ENCODE data around the gene CCR5. TPM values are rescaled to one million over a fixed set of nuclear protein-coding genes. Genes with fewer than 3 reads are reported as not detected.

The CCR5 gene
- total RNA-seq, 1 donor from 2014 or later = not detected

DNA sequence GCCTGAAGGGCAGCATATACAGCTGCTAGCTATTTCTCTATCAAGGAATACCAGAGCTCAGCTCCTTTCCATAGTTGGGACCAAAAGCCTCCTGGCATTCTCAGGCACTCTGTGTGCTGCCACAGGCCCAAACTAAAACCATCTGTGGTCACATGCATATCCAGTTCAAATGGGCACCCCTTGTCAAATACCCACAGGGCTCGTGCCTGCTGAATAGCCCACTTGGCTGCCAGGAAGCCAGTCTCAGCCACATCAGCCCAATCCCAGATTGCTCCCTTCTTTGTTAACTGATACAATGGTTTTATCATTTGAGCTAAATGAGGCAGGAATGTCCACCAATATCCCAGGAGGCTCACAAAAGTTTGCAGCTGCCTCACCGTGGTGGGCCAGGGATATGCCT lies 50.2 kb downstream of the CCR5 start:
- H3K27ac Mint-ChIP-seq = no peak overlapping the region
- no peak overlapping the region for H3K4me3 Mint-ChIP-seq (ENCODE audit: low read depth)
- no peaks in the 10 kb centered on the region for H3K36me3 Mint-ChIP-seq (ENCODE audit: insufficient read depth)
- H3K4me1 Mint-ChIP-seq (ENCODE audit: low read depth) = peaks cover 2% of the 10 kb centered on the region
- no peaks in the 10 kb centered on the region for H3K9me3 Mint-ChIP-seq (ENCODE audit: low read depth)
- TF ChIP-seq, protein P1, sequence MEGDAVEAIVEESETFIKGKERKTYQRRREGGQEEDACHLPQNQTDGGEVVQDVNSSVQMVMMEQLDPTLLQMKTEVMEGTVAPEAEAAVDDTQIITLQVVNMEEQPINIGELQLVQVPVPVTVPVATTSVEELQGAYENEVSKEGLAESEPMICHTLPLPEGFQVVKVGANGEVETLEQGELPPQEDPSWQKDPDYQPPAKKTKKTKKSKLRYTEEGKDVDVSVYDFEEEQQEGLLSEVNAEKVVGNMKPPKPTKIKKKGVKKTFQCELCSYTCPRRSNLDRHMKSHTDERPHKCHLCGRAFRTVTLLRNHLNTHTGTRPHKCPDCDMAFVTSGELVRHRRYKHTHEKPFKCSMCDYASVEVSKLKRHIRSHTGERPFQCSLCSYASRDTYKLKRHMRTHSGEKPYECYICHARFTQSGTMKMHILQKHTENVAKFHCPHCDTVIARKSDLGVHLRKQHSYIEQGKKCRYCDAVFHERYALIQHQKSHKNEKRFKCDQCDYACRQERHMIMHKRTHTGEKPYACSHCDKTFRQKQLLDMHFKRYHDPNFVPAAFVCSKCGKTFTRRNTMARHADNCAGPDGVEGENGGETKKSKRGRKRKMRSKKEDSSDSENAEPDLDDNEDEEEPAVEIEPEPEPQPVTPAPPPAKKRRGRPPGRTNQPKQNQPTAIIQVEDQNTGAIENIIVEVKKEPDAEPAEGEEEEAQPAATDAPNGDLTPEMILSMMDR (IDR thresholded peaks at IDR 0.05; ENCODE audit: unreplicated experiment) = no peak
- no peaks in the 10 kb centered on the region for H3K27me3 Mint-ChIP-seq
- no peak for DNase-seq (ENCODE audit: low spot score, unreplicated experiment)

DNA sequence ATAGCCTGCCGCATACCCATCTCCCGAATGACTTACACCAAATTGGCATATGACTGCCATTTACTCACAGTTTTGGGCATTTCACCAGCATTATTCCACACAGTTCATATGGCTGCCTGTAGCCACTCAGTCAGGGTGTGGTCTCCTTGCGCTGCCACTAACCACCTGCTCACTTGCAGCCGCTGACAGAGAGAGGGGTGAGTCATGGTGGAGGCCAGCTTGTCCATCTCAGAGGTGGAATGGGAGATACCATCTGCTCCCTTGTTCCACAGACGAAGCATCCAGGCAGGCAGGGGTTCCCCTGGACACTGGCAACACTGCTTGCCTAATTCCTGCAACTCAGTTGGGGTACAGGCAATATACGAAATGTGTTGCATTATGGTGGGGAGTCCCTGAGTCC lies 51.9 kb downstream of the CCR5 start:
- Mint-ChIP-seq H3K4me1 (ENCODE audit: low read depth) (peaks cover 5% of the 10 kb centered on the region), H3K27me3 (no peaks in the 10 kb centered on the region), H3K9me3 (ENCODE audit: low read depth) (no peaks in the 10 kb centered on the region), H3K4me3 (ENCODE audit: low read depth) (no peak overlapping the region), H3K27ac (no peak overlapping the region), H3K36me3 (ENCODE audit: insufficient read depth) (no peaks in the 10 kb centered on the region)
- DNase-seq (ENCODE audit: low spot score, unreplicated experiment) = no peak
- TF ChIP-seq, protein P1 (IDR thresholded peaks at IDR 0.05; ENCODE audit: unreplicated experiment) = no peak

DNA sequence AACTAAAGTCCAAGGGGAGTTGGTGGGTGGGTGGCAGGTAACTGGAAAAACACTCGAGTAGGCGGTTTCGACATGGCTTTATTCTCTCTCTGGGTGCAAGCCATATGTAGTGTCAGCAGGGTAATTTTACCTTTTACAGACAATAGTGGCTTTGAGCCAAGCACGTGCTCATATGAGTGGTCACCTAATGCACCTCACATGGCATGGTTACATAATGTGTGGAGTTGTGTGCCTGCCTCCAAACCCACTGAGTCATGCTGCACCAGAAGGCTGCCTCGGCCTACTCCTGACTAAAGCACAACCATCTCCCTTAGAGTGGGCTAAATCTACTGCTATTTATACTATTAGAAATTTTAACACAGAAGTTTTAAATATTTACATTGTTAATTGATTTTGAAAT lies 52.8 kb downstream of the CCR5 start:
- TF ChIP-seq, protein P1 (IDR thresholded peaks at IDR 0.05; ENCODE audit: unreplicated experiment) = no peak
- H3K9me3 Mint-ChIP-seq (ENCODE audit: low read depth) = no peaks in the 10 kb centered on the region
- no peaks in the 10 kb centered on the region for H3K36me3 Mint-ChIP-seq (ENCODE audit: insufficient read depth)
- no peak overlapping the region for H3K4me3 Mint-ChIP-seq (ENCODE audit: low read depth)
- H3K4me1 Mint-ChIP-seq (ENCODE audit: low read depth) = peaks cover 12% of the 10 kb centered on the region
- no peak overlapping the region for H3K27ac Mint-ChIP-seq
- no peak for DNase-seq (ENCODE audit: low spot score, unreplicated experiment)
- H3K27me3 Mint-ChIP-seq = no peaks in the 10 kb centered on the region

Other genes with a start within 250 kb of the CCR5 start
- gene CCR1, start 162.6 kb upstream of the CCR5 start, total RNA-seq = 0.11 and 0.14 TPM in 2 replicates
- gene CCR3, start 128.5 kb upstream of the CCR5 start, total RNA-seq = not detected in 2 replicates
- not detected in 2 replicates for gene CCR2, start 16.8 kb upstream of the CCR5 start, total RNA-seq
- not detected in 2 replicates for gene CCRL2, start 36.3 kb downstream of the CCR5 start, total RNA-seq
- 0.33 and 0.53 TPM in 2 replicates for gene LTF, start 94.0 kb downstream of the CCR5 start, total RNA-seq
- not detected in 2 replicates for gene RTP3, start 127.0 kb downstream of the CCR5 start, total RNA-seq
- not detected in 2 replicates for gene LRRC2, start 195.4 kb downstream of the CCR5 start, total RNA-seq
- gene FAM240A, start 241.6 kb downstream of the CCR5 start, total RNA-seq = not detected in 2 replicates

Measured in progenitor cell of endocrine pancreas (in vitro differentiated cells).